SJCRH30 (cell line): ENCODE measurements around the gene RAB40B. TPM values are rescaled to one million over a fixed set of nuclear protein-coding genes. Genes with fewer than 3 reads are reported as not detected.
"Not testable (repeated sequence)": the region's sequence is repeated elsewhere in the genome, so short reads cannot be mapped to it uniquely, and the experiment has no call there.

Source experiments
- DNase-seq, 2 experiments: peaks; one replicate each; pipeline ENCODE4 v3.0.0-alpha.2; 2015 to 2020
- H3K27ac ChIP-seq: fragments of 250-450 bp; sonication (Bioruptor Pico); 2 replicates; pipeline ENCODE4 v1.5.1; 2020; ENCODE audit warnings: mild to moderate bottlenecking, moderate library complexity
- H3K27me3 ChIP-seq: fragments of 250-450 bp; sonication (Bioruptor Pico); 2 replicates; pipeline ENCODE4 v1.5.1; 2020; ENCODE audit warnings: mild to moderate bottlenecking, moderate library complexity
- H3K36me3 ChIP-seq: fragments of 250-450 bp; sonication (Bioruptor Pico); 2 replicates; pipeline ENCODE4 v1.5.1; 2020; ENCODE audit warnings: mild to moderate bottlenecking, moderate library complexity
- H3K4me1 ChIP-seq: fragments of 250-450 bp; sonication (Bioruptor Pico); 2 replicates; pipeline ENCODE4 v1.5.1; 2020; ENCODE audit warnings: mild to moderate bottlenecking, moderate library complexity
- H3K4me3 ChIP-seq: fragments of 250-450 bp; sonication (Bioruptor Pico); 2 replicates; pipeline ENCODE4 v1.5.1; 2020; ENCODE audit warnings: mild to moderate bottlenecking, moderate library complexity
- H3K9me3 ChIP-seq: fragments of 250-450 bp; sonication (Bioruptor Pico); replicated peaks from 2 replicates; pipeline ENCODE4 v1.5.1; 2020; ENCODE audit warnings: mild to moderate bottlenecking, moderate library complexity
- total RNA-seq: library from RNA; depleted of rRNA; stranded (reverse); fragments of >200 nt; shearing (Covaris generic); gene quantifications from 2 replicates; pipeline ENCODE4 v1.2.3, GENCODE V29; 2014

The RAB40B gene
- total RNA-seq, 1 experiment from 2014 or later = 17.2 TPM

GRCh38 chr17:82657926-82658325 is 40.6 kb downstream of the RAB40B start:
- Histone ChIP-seq H3K36me3 (no peaks in the 10 kb centered on the region), H3K27me3 (no peaks in the 10 kb centered on the region)

GRCh38 chr17:82656266-82656665 is 42.2 kb downstream of the RAB40B start:
- no peak overlapping the region for H3K27ac ChIP-seq
- no peak overlapping the region for H3K4me3 ChIP-seq
- no peaks in the 10 kb centered on the region for H3K4me1 ChIP-seq
- H3K36me3 ChIP-seq = no peaks in the 10 kb centered on the region
- H3K9me3 ChIP-seq = no peaks in the 10 kb centered on the region
- no peak for DNase-seq
- H3K27me3 ChIP-seq = no peaks in the 10 kb centered on the region

More at GRCh38 chr17:82657926-82658325, 40.6 kb downstream of the RAB40B start:
- no peak for DNase-seq
- Histone ChIP-seq H3K4me3 (no peak overlapping the region), H3K27ac (no peak overlapping the region), H3K9me3 (no peaks in the 10 kb centered on the region), H3K4me1 (no peaks in the 10 kb centered on the region)

- Histone ChIP-seq H3K36me3 (no peaks in the 10 kb centered on the region), H3K4me3 (no peak overlapping the region), H3K4me1 (no peaks in the 10 kb centered on the region), H3K27ac (no peak overlapping the region), H3K9me3 (no peaks in the 10 kb centered on the region), H3K27me3 (no peaks in the 10 kb centered on the region)
- no peak for DNase-seq
Observed at GRCh38 chr17:82655523-82655922, 43.0 kb downstream of the RAB40B start.

GRCh38 chr17:82655038-82655479 is 43.4 kb downstream of the RAB40B start:
- Histone ChIP-seq H3K4me3 (no peak overlapping the region), H3K36me3 (no peaks in the 10 kb centered on the region), H3K27me3 (no peaks in the 10 kb centered on the region), H3K4me1 (no peaks in the 10 kb centered on the region), H3K27ac (no peak overlapping the region), H3K9me3 (no peaks in the 10 kb centered on the region)
- no peak for DNase-seq

- H3K27ac ChIP-seq, H3K36me3 ChIP-seq, H3K9me3 ChIP-seq, DNase-seq, H3K4me1 ChIP-seq, H3K27me3 ChIP-seq, H3K4me3 ChIP-seq: not testable (repeated sequence)
Observed at GRCh38 chr17:82654611-82655010, 43.9 kb downstream of the RAB40B start.

GRCh38 chr17:82653651-82654528 is 44.6 kb downstream of the RAB40B start:
- Histone ChIP-seq H3K4me3 (no peak overlapping the region), H3K9me3 (no peaks in the 10 kb centered on the region), H3K36me3 (no peaks in the 10 kb centered on the region), H3K4me1 (no peaks in the 10 kb centered on the region; the same call in 1 of the 2 replicates), H3K27me3 (no peaks in the 10 kb centered on the region), H3K27ac (no peak overlapping the region)
- DNase-seq = no peak

GRCh38 chr17:82650723-82651122 is 47.8 kb downstream of the RAB40B start:
- DNase-seq = no peak
- Histone ChIP-seq H3K36me3 (no peaks in the 10 kb centered on the region; the same call in 1 of the 2 replicates), H3K9me3 (no peaks in the 10 kb centered on the region), H3K27me3 (no peaks in the 10 kb centered on the region), H3K4me1 (peaks cover 3% of the 10 kb centered on the region; the same call in 1 of the 2 replicates), H3K27ac (no peak overlapping the region), H3K4me3 (no peak overlapping the region)

- H3K4me1 ChIP-seq = peaks cover 3% of the 10 kb centered on the region; the same call in 1 of the 2 replicates
- no peaks in the 10 kb centered on the region for H3K9me3 ChIP-seq
- H3K27ac ChIP-seq = no peak overlapping the region
- peak in 1 of 2 experiments; percentile 30 for DNase-seq
- H3K36me3 ChIP-seq = peaks cover 6% of the 10 kb centered on the region
- no peaks in the 10 kb centered on the region for H3K27me3 ChIP-seq
- no peak overlapping the region for H3K4me3 ChIP-seq
Observed at GRCh38 chr17:82649501-82650261, 48.8 kb downstream of the RAB40B start.

- H3K27ac ChIP-seq = peak overlapping the region; percentile 39; the same call in 1 of the 2 replicates
- peak; percentile 73 to 76 for DNase-seq
Observed at GRCh38 chr17:82648742-82649331, 49.7 kb downstream of the RAB40B start.

GRCh38 chr17:82648165-82648668 is 50.3 kb downstream of the RAB40B start, which contains the start of gene WDR45B:
Gene WDR45B (minus strand): TSS chr17:82648444. CDS start chr17:82648340, 104 bp downstream.
- peak within 1 kb of the TSS; percentile 93 for H3K4me3 ChIP-seq
- no peaks in the 10 kb centered on the region for H3K9me3 ChIP-seq
- peaks cover 20% of the 10 kb centered on the region for H3K36me3 ChIP-seq
- DNase-seq = peak; percentile 99
- peaks cover 3% of the 10 kb centered on the region; the same call in 1 of the 2 replicates for H3K4me1 ChIP-seq
- H3K27ac ChIP-seq = peak within 1 kb of the TSS; percentile 61
- H3K27me3 ChIP-seq = no peaks in the 10 kb centered on the region

More at GRCh38 chr17:82648742-82649331, 49.7 kb downstream of the RAB40B start:
- Histone ChIP-seq H3K4me3 (peak overlapping the region; percentile 58), H3K36me3 (peaks cover 14% of the 10 kb centered on the region), H3K4me1 (peaks cover 3% of the 10 kb centered on the region; the same call in 1 of the 2 replicates), H3K27me3 (no peaks in the 10 kb centered on the region), H3K9me3 (no peaks in the 10 kb centered on the region)

GRCh38 chr17:82647593-82648164 is 50.8 kb downstream of the RAB40B start:
- peak overlapping the region; percentile 93 for H3K4me3 ChIP-seq
- no peaks in the 10 kb centered on the region for H3K27me3 ChIP-seq
- H3K9me3 ChIP-seq = no peaks in the 10 kb centered on the region
- peak overlapping the region; percentile 61 for H3K27ac ChIP-seq
- peaks cover 26% of the 10 kb centered on the region for H3K36me3 ChIP-seq
- H3K4me1 ChIP-seq = peaks cover 3% of the 10 kb centered on the region; the same call in 1 of the 2 replicates
- DNase-seq = peak; percentile 55 to 65

GRCh38 chr17:82645516-82645915 is 53.0 kb downstream of the RAB40B start:
- H3K27ac ChIP-seq = no peak overlapping the region
- no peak overlapping the region for H3K4me3 ChIP-seq
- peaks cover 46% of the 10 kb centered on the region for H3K36me3 ChIP-seq
- DNase-seq = no peak
- H3K27me3 ChIP-seq = no peaks in the 10 kb centered on the region
- H3K9me3 ChIP-seq = no peaks in the 10 kb centered on the region
- peaks cover 3% of the 10 kb centered on the region; the same call in 1 of the 2 replicates for H3K4me1 ChIP-seq

GRCh38 chr17:82644148-82644547 is 54.4 kb downstream of the RAB40B start:
- Histone ChIP-seq H3K4me1 (peaks cover 3% of the 10 kb centered on the region; the same call in 1 of the 2 replicates), H3K9me3 (no peaks in the 10 kb centered on the region), H3K27ac (no peak overlapping the region), H3K36me3 (peaks cover 56% of the 10 kb centered on the region), H3K4me3 (no peak overlapping the region), H3K27me3 (no peaks in the 10 kb centered on the region)
- no peak for DNase-seq

GRCh38 chr17:82642022-82642421 is 56.5 kb downstream of the RAB40B start:
- no peaks in the 10 kb centered on the region for H3K9me3 ChIP-seq
- peaks cover 3% of the 10 kb centered on the region; the same call in 1 of the 2 replicates for H3K4me1 ChIP-seq
- no peak for DNase-seq
- no peaks in the 10 kb centered on the region for H3K27me3 ChIP-seq
- H3K27ac ChIP-seq = no peak overlapping the region
- no peak overlapping the region for H3K4me3 ChIP-seq
- peaks cover 70% of the 10 kb centered on the region for H3K36me3 ChIP-seq
